ENCODE data around the gene SPOCK2.
"Not testable (repeated sequence)": the region's sequence is repeated elsewhere in the genome, so short reads cannot be mapped to it uniquely, and the experiment has no call there.

The SPOCK2 gene

DNA sequence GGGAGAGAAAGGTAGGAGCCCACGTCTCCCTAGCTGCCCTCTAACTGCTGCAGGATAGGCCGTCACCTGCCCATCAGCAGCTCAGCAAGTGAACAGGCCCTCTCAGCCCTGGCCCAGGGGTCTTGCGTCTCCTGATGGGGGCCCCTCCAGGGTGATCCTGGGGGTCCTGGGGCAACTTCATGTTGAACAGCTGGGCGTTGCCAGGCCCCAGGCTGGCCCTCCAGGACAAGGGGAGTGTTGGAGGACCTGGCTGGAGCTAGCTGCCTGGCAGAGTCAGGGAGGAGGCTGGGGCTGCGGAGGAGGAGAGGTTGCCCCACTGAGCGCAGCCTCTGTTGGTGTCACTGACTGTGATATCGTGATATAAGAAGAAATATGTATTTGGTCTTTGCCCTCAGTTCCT lies 34.7 kb downstream of the SPOCK2 start:
- no peak for DNase-seq (ENCODE audit: low read depth)

- no peak for DNase-seq (ENCODE audit: low read depth)
These were observed 37.5 kb downstream of the SPOCK2 start for GRCh38 chr10:72050873-72051272.

DNA sequence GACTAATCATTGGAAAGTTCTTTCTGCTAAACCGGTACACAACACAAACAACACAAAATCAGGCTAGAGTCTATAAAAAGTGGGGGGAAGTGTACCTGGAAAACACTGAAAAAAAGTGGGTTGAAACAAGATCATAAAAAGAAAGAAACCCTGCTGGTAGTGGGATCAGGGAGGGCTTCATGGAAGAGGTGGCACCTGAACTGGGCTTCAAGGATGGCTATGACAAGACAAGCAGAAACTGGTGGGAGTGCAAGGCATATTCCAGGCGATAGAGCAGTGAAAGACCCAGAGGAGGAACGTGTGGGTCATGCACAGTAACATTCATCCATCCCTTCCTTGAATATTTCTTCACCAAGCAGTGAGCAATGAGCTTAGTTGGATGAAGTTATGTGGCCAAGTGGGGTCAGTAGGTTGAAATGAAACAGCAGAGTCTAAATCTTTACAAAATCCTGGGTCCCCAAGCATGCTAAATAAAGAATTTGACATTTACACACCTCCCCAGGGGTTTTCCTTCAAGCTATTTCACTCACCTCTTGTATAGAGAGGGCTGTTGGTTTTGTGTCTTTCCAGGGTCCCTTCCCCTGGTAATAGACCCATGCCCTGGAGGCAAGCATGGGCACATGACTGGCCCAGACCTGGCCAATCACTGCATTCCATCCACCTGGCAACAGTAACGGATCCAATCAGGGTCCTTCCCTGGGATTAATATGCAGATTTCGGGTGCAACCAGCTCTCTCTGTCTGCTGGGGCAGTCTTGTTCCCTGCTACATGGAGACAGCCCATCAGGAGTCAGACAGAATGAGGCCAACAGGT lies 38.2 kb downstream of the SPOCK2 start:
- DNase-seq (ENCODE audit: low read depth): no peak

DNA sequence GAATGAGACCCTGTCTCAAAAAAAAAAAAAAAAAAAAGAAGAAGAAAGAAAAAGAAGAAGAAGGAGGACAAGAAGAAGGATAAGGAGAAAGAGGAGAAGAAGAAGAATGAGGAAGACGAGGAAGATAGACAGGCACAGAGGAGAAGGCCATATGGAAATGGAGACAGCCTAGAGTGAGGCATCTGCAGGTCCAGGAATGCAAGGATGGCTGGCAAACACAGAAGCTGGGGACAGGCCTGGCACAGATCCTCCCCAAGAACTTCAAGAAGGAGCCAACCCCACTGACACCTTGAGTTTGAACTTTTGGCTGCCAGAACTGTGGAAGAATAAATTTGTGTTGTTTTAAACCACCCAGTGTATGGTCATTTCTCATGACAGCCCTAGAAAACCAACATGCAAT lies 38.9 kb downstream of the SPOCK2 start:
- DNase-seq (ENCODE audit: low read depth): no peak

GRCh38 chr10:72048450-72049124 lies 39.8 kb downstream of the SPOCK2 start:
- peak; percentile 88 for DNase-seq (ENCODE audit: low read depth)

GRCh38 chr10:72045586-72045985 lies 42.8 kb downstream of the SPOCK2 start:
- DNase-seq (ENCODE audit: low read depth): no peak

DNA sequence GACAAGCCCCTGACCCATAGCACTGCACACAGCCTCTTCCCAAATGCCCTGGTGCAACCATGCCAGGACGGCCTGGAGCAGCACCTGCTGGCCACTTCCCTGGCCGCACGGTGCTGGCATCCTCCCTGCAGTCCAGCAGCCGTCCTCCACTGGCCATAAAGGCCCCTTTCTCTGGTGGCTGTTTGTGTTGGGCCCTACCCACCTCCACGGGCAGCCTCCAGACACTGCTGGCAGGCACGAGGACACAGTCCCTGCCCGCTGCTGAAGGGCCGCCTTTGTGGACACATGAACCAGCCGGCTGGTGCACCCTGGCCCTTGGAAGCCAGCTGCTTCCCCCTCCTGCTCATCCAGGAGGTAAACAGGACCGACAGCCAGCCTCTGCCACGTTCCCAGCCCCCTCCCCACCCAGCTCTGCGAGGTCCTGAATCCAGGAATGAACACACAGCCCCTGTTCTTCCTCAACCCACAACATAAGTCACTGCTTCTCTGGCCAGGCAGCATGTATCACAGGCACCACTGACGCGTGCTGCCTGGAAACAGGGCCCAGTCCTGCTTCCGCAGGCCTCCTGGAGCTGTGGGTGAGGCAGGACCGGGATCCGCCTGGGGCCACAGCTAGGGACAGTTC lies 43.8 kb downstream of the SPOCK2 start:
- DNase-seq (ENCODE audit: low read depth): no peak

GRCh38 chr10:72043016-72043834 lies 45.1 kb downstream of the SPOCK2 start:
- no peak for DNase-seq (ENCODE audit: low read depth)

DNA sequence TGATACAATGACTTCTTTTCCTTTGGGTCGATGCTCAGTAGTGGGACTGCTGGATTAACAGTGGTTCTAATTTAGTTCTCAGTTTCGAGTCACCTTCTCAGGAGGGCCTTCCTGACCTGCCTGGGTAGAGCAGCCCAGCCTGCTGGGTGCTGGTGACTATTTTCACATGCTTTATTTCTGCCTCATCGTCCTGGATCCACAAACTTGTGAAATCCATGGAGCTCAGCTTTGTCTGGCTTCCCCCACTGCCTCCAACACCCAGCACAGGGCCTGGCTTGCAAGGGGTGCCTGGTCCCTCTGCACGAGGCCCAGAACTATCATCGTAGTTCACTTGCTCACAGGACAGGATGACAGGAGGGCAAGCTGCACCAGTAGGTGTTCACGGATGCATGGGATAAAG lies 46.9 kb downstream of the SPOCK2 start:
- DNase-seq (ENCODE audit: low read depth): no peak

DNA sequence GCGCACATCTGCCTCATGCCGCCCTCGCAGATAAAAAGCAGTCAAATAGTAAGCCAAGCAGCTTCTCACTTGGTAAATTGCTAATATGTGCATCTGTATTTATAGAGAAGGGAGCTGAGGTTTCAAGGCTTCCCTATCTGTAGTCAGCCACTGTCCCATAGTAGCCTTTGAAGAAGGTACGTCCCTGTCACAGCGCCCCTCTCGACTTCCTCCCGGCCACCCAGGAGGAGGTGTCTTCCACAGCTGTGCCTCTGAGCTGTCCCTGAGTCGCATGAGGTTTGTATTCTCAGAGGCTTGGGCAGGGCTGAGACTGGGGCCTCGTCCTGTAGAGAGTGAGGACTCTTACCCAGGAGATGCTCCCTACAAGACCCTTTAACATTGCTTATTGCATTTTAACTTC lies 49.0 kb downstream of the SPOCK2 start:
- DNase-seq (ENCODE audit: low read depth): no peak

- DNase-seq (ENCODE audit: low read depth): no peak
These were observed 49.8 kb downstream of the SPOCK2 start for GRCh38 chr10:72038458-72039001.

- DNase-seq (ENCODE audit: low read depth): no peak
These were observed 50.5 kb downstream of the SPOCK2 start for GRCh38 chr10:72037811-72038210.

- DNase-seq (ENCODE audit: low read depth): no peak
These were observed 51.1 kb downstream of the SPOCK2 start for GRCh38 chr10:72037266-72037665.

GRCh38 chr10:72035252-72035887 lies 53.0 kb downstream of the SPOCK2 start:
- DNase-seq (ENCODE audit: low read depth): no peak

- DNase-seq (ENCODE audit: low read depth): no peak
These were observed 53.6 kb downstream of the SPOCK2 start for GRCh38 chr10:72034761-72035160.

DNA sequence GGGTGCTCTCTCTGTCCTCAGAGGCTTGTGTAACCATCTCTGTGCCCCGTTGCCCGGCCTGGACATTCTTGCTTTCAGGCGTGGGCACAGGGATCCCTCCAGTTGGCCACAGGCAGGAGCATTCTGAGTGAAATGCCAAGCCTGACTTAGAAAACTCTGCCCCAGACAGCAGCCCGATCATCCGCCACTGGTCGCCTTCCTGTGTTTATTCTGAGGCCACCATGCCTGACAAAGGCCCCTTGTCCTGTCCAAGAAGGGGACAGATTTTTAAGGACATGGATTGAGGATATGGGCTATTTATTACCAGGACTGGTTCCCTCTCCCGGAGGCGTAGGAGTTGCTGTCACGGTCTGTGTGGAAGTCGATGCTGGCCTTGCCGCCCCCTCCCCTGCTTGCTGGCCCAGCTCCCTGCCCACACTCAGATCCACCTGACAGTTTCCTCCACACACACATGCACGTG lies 54.3 kb downstream of the SPOCK2 start:
- DNase-seq (ENCODE audit: low read depth): no peak

GRCh38 chr10:72032409-72033162 lies 55.8 kb downstream of the SPOCK2 start:
- DNase-seq (ENCODE audit: low read depth): not testable (repeated sequence)

- DNase-seq (ENCODE audit: low read depth): no peak
These were observed 56.6 kb downstream of the SPOCK2 start for GRCh38 chr10:72031706-72032105.

DNA sequence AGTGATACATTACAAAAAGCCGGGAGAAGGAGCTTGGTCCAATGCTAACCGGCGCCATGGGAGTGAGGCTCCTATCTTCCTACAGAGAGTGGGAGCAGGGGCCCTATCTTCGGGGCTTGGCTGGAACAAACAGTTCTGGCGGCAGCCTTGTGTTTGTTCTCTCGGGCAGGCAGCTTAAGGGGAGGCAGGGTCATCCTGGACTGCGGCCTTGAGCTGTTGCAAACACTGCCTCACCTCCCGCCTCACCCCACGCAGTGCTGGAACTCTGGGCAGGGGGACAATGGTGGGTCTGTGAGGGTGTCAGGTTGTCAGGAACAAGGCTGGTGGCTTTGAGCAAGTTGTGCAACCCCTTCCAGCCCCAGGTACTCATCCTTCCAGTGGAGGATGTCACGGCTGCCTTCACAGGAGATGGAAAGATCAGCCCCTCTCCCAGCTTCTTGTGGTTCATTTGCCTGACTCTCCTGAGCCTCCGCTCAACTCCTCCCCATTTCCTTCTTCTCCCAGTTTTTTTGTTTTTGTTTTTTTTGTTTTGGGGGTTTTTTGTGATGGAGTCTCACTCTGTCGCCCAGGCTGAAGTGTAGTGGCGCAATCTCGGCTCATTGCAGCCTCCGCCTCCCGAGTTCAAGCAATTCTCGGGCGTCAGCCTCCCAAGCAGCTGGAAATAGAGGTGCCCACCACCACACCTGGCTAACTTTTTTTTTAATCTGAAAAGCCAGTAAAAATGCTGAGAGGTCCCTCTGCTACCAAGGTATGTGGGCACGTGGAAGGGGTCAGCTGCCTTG lies 57.4 kb downstream of the SPOCK2 start:
- no peak for DNase-seq (ENCODE audit: low read depth)

DNA sequence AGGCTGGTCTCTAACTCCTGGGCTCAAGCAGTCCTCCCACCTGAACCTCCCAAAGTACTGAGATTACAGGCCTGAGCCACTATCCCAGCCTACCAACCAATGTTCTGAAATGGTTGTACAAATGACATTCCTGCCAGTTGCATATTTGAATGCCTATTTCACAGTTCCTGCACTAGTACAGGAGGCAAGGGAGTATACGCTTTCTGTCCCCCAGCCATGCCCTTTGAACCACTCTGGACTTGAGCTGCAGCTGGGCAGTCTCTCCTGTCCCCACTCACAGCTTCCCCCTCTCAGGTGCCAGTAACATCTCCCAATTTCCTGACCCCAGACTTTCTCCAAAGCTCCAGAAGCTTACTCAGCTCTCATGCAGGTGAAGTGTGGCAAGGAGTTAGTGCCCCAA lies 58.9 kb downstream of the SPOCK2 start:
- no peak for DNase-seq (ENCODE audit: low read depth)

All from activated T-helper 9 cell treated with anti-CD3 and anti-CD28 coated beads, Interleukin-2, amount 50 U/mL, for 16 hours (primary cell).